GM19193 (cell line): Measurements from ENCODE around the gene PCDHAC1.

Source experiments
- POLR2A ChIP-seq: IDR thresholded peaks from 4 replicates; pipeline ENCODE4 v1.6.1; 2011; ENCODE audit not compliant: insufficient read depth, insufficient read length; ENCODE audit errors: extremely low read depth

The PCDHAC1 gene

DNA sequence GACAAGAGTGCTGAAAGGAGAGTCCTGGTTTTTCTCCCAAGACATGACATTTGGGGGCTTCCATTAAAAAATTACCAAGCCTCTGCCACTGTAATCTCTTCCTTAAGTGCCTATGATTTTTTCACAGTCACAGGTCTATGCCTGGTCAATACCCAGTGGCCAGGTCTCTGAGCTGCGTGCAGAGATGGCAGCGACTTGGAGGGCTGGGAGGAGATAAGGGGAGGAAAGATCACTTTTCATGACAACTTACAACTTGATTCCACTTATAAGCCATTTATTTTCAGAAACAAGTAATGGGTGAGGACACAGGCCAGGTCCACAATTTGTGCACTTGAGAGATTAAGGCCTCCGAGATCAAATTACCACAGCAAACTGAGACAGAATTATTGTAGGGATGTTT lies 38.3 kb downstream of the PCDHAC1 start:
- no peak for TF ChIP-seq POLR2A

DNA sequence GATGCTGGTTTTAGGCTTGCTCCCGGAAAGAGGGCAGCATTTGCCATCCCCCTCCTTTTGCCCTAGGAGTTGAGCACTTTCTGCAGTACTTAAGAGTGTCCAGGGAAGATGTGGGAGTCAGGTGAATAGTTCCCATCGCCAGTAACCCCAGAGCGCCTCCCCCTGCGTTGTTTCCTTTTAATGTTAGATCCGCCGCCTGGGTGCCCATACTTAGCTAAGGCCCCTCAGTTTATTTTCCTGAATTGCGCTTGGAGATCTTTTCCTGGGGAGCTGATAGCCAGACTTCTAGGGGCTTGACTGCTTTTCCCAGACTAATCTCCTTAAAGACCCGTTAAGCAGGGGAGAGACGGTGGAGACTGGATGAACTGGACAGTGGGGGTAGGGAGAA lies 39.8 kb downstream of the PCDHAC1 start:
- no peak for TF ChIP-seq POLR2A

DNA sequence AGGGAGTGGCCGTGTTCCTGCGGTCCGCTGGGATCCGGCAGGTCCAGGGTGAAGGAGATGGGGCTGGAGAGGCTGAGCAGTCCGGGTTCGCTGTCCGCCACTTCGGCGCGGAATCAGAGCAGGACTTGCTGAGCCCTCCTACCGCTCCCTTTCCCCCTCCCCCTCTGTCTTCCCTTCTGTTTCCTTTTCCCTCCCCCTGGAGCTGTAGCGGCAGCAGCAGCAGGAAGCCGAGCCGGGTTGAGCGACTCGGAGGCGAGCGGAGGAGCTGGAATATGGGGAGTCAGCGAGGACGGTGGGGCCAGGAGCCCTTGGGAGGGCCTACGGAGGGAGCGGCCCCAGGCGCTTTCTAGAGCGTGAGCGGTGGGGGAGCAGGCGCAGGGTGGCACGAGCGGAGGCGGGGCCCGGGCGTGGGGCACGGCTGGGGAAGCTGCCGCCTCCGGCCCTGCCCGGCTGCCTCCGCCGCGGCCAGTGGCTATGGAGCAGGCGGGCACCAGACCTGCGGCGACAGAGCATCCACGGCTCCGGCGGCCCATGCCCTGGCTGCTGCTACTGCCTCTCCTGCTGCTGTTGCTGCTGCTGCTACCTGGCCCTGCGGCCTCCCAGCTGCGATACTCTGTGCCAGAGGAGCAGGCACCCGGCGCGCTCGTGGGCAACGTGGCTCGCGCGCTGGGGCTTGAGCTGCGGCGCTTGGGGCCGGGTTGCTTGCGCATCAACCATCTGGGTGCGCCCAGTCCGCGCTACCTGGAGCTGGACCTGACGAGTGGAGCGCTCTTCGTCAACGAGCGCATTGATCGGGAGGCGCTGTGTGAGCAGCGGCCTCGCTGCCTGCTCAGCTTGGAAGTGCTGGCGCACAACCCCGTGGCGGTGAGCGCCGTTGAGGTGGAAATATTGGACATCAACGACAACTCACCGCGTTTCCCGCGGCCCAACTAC lies 40.5 kb downstream of the PCDHAC1 start, which contains the start of gene PCDHAC2:
Gene PCDHAC2 (plus strand): TSS at position 184 of the 933 bp plus-strand sequence. CDS start 291 bp downstream, at position 475.
- TF ChIP-seq POLR2A, result no peak

DNA sequence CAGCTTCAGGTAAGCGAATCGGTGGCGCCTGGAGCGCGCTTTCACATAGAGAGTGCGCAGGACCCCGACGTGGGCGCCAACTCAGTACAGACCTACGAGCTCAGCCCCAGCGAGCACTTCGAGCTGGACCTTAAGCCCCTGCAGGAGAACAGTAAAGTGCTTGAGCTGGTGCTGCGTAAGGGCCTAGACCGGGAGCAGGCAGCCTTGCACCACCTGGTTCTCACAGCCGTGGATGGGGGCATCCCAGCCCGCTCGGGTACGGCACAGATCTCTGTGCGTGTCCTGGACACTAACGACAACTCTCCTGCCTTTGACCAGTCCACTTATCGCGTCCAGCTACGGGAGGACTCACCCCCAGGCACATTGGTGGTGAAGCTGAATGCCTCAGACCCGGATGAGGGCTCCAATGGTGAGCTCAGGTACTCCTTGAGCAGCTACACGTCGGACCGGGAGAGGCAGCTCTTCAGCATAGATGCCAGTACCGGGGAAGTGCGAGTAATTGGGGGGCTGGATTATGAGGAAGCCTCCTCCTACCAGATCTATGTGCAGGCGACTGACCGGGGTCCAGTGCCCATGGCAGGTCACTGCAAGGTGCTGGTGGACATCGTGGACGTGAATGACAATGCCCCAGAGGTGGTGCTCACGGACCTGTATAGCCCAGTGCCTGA lies 41.3 kb downstream of the PCDHAC1 start:
- no peak for TF ChIP-seq POLR2A

DNA sequence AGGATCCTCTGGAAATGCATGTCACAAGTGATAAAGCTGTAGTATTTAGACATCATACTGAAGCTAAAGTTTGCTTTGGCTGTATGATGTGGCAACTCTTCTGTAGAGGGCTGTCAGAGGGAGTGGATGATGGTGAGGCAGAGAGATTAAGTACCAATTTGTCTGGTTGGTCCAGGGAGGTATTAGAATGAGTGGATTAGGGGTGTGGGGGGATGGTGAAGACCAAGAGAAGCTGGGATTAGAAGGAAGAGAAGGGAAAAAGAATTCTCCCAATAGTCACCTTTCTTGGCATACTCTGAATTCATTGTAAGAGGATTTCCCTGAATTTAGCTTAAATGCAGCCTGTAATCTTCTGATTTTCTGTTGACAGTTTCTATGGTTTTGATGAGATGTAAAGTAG lies 43.8 kb downstream of the PCDHAC1 start:
- TF ChIP-seq POLR2A, result no peak

DNA sequence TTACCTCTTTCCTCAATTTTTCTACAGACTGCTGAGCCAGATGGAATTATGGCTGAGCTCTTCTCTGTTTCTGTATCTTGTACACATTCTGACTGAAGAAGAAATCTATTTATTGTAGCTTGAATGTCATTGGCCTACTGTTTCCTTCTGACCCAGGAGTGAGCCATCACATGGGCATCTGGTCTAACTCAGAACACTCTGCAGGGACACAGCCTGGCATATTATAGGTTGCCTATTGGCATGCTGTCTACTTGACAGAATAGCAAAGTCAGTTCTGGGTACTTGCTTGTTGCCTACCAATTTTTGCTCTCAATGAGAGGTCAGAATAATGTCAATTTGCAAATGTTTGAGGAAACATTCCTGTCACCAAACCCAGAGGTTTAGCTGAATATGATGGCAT lies 47.5 kb downstream of the PCDHAC1 start:
- no peak for TF ChIP-seq POLR2A

DNA sequence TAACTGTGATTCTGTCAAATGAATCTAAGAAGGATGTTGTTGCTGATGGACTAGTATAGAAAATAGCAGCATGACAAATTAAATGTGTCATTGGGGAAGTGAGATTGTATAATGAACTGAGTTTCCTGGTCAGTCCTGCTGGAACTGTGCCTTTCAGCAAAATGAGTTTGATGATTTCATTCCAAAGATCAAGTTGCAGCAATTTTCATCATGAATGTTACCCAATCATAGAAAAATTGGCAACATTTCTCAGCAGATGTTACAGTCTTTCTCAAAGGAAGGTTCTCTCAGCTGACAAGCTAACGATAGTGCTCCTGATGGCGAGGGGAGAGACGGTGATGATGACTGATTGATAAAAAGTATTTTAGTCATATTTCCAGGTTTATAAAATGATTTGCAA lies 50.9 kb downstream of the PCDHAC1 start:
- no peak for TF ChIP-seq POLR2A

DNA sequence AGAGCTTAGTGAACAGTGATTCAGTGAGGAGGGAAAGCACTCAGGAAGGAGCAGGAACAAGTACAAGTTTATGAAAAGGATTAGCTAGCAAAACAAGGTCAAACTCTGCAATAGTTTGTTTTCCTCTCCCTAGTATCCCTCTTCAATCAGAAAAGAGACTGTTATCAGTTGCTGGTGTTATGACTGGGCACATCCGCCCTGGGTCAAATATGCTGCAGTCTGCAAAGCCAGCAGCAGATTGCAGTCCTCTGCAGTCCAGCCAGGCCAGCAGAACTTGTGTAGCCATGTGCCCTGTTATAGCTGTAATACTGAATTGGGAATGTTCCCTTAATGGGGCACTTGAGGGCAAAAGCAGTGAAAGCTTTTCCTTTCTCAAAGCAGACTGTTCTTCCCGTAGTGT lies 52.2 kb downstream of the PCDHAC1 start:
- no peak for TF ChIP-seq POLR2A

DNA sequence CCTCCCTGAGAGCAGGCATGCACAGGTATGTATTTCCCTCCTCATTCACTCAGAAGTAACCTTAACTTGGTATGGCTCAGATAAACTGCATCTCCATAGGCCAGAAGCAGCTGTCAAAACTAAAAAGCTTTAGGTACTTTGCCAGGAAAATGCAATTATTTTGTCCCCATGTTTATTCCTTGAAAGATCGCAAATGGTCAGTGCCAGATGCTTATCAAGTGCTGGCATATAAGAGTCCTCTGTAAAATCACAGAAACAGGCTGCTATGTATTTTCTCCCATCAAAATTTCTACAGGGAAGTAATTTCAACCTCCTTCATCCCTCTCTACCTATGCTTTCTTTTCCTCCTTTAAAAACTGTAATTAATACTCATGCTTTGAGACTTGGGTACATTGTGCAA lies 52.9 kb downstream of the PCDHAC1 start:
- no peak for TF ChIP-seq POLR2A
